Loucy (cell line): ENCODE results near the gene NFASC.

ENCODE experiments used
- H2AFZ ChIP-seq: fragments of 200-600 bp; sonication (generic); 2 replicates; pipeline ENCODE4 v1.6.0; 2016; ENCODE audit warnings: antibody characterized with exemption, mild to moderate bottlenecking, low read length, moderate library complexity
- H3F3A ChIP-seq: fragments of 200-600 bp; 2 replicates; pipeline ENCODE4 v1.6.0; 2016; ENCODE audit warnings: antibody characterized with exemption, low read depth, mild to moderate bottlenecking
- H3K27me3 ChIP-seq: fragments of 200-600 bp; sonication (generic); 2 replicates; pipeline ENCODE4 v1.6.1; 2014; ENCODE audit warnings: low read length, mild to moderate bottlenecking; ENCODE audit not compliant: insufficient read depth, poor library complexity, severe bottlenecking
- H3K36me3 ChIP-seq: fragments of 200-600 bp; sonication (generic); 2 replicates; pipeline ENCODE4 v1.6.1; 2016; ENCODE audit warnings: low read length; ENCODE audit not compliant: insufficient read depth
- H3K4me1 ChIP-seq: fragments of 200-600 bp; sonication (generic); 2 replicates; pipeline ENCODE4 v1.5.1; 2014; ENCODE audit warnings: low read length, mild to moderate bottlenecking; ENCODE audit not compliant: insufficient read depth, poor library complexity, severe bottlenecking
- H3K4me2 ChIP-seq: fragments of 200-600 bp; sonication (generic); 2 replicates; pipeline ENCODE4 v1.6.0; 2014; ENCODE audit warnings: antibody characterized with exemption, low read length, low read depth, mild to moderate bottlenecking; ENCODE audit not compliant: poor library complexity, severe bottlenecking
- H3K4me3 ChIP-seq: fragments of 200-600 bp; sonication (generic); 2 replicates; pipeline ENCODE4 v1.5.1; 2014; ENCODE audit warnings: low read length, mild to moderate bottlenecking, mixed read lengths; ENCODE audit not compliant: poor library complexity, severe bottlenecking
- H3K79me2 ChIP-seq: fragments of 200-600 bp; sonication (generic); 2 replicates; pipeline ENCODE4 v1.6.1; 2014; ENCODE audit warnings: low read length; ENCODE audit not compliant: insufficient read depth
- H3K9ac ChIP-seq: fragments of 200-600 bp; sonication (generic); 2 replicates; pipeline ENCODE4 v1.6.0; 2014; ENCODE audit warnings: mild to moderate bottlenecking, low read depth, low read length, moderate library complexity; ENCODE audit not compliant: poor library complexity, severe bottlenecking
- H3K9me2 ChIP-seq: fragments of 200-600 bp; sonication (generic); replicated peaks from 2 replicates; pipeline ENCODE4 v1.6.1; 2016; ENCODE audit warnings: low read depth, low read length, mixed read lengths
- H3K9me3 ChIP-seq: fragments of 200-600 bp; sonication (generic); 2 replicates; pipeline ENCODE4 v1.6.1; 2014; ENCODE audit warnings: mild to moderate bottlenecking, antibody characterized with exemption, low read length, low read depth; ENCODE audit not compliant: insufficient read depth
- H4K20me1 ChIP-seq: fragments of 200-600 bp; sonication (generic); 2 replicates; pipeline ENCODE4 v1.6.0; 2014; ENCODE audit warnings: antibody characterized with exemption, low read length, mild to moderate bottlenecking; ENCODE audit not compliant: insufficient read depth, poor library complexity, severe bottlenecking
- EZH2phosphoT487 ChIP-seq: fragments of 200-600 bp; IDR thresholded peaks from 2 replicates; pipeline ENCODE4 v1.6.1; 2018; ENCODE audit warnings: antibody characterized with exemption, mild to moderate bottlenecking, moderate library complexity, borderline replicate concordance
- TF ChIP-seq, protein P1 (sequence below): fragments of 200-600 bp; sonication (generic); conservative IDR thresholded peaks from 2 replicates; pipeline ENCODE4 v1.5.1; 2014; ENCODE audit warnings: mild to moderate bottlenecking, antibody characterized with exemption, low read length

Gene NFASC

DNA sequence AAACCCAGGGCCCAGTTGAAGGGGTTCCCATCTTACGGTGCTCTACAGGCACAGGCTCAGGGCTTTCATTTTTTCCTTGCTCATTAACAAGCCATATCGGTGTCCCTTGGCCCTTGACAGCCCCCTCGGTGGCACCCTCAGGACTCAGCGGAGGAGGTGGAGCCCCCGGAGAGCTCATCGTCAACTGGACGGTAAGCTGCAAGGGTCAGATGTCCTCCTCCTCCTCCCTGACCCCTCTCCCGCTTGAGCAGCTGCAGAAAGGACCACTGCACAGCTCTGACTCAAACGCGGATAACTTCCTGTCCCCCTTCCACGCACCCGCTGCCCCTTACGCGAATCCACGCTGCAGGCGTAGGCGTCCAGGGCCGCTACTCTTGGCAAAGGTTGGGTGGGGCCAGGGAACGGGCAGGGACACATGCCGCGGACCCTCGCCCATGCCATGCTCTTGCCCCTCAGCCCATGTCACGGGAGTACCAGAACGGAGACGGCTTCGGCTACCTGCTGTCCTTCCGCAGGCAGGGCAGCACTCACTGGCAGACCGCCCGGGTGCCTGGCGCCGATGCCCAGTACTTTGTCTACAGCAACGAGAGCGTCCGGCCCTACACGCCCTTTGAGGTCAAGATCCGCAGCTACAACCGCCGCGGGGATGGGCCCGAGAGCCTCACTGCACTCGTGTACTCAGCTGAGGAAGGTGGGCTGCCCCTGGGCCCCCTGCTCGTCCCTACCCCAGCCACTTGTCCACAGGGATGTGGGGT is 198.9 kb downstream of the NFASC start:
- no peaks in the 10 kb centered on the region for H3K9me3 ChIP-seq
- no peaks in the 10 kb centered on the region for H4K20me1 ChIP-seq
- no peaks in the 10 kb centered on the region for H3F3A ChIP-seq
- TF ChIP-seq EZH2phosphoT487 = no peak
- TF ChIP-seq, protein P1, sequence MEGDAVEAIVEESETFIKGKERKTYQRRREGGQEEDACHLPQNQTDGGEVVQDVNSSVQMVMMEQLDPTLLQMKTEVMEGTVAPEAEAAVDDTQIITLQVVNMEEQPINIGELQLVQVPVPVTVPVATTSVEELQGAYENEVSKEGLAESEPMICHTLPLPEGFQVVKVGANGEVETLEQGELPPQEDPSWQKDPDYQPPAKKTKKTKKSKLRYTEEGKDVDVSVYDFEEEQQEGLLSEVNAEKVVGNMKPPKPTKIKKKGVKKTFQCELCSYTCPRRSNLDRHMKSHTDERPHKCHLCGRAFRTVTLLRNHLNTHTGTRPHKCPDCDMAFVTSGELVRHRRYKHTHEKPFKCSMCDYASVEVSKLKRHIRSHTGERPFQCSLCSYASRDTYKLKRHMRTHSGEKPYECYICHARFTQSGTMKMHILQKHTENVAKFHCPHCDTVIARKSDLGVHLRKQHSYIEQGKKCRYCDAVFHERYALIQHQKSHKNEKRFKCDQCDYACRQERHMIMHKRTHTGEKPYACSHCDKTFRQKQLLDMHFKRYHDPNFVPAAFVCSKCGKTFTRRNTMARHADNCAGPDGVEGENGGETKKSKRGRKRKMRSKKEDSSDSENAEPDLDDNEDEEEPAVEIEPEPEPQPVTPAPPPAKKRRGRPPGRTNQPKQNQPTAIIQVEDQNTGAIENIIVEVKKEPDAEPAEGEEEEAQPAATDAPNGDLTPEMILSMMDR = no peak
- no peaks in the 10 kb centered on the region for H3K79me2 ChIP-seq
- H3K27me3 ChIP-seq = no peaks in the 10 kb centered on the region
- no peak overlapping the region for H3K9ac ChIP-seq
- H3K9me2 ChIP-seq = no peaks in the 10 kb centered on the region
- H3K4me2 ChIP-seq = no peak overlapping the region
- H3K4me3 ChIP-seq = no peak overlapping the region
- no peaks in the 10 kb centered on the region for H3K4me1 ChIP-seq
- no peak overlapping the region for H2AFZ ChIP-seq
- no peaks in the 10 kb centered on the region for H3K36me3 ChIP-seq

DNA sequence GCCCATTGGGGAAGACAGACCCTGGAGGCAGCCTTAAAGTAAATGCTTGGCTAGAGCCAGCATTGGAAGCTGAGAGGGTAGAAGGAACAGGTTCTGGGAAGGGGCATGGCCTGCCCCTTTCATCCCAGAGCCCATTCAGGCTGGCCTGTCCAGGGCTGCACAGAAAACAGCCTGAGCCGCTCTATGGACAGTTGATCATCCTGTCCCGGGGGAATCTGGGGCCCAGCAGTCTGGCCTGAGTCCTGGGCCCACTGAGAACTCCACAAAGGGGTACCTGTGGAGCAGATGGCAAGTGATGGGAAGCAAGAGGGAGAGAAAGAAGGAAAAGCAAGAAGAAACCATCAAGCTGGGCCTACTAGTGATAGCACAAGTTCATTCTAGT is 200.4 kb downstream of the NFASC start:
- Histone ChIP-seq H3F3A (no peaks in the 10 kb centered on the region), H3K4me2 (no peak overlapping the region), H3K9ac (no peak overlapping the region), H3K9me3 (no peaks in the 10 kb centered on the region), H2AFZ (no peak overlapping the region), H3K27me3 (no peaks in the 10 kb centered on the region), H3K4me3 (no peak overlapping the region), H3K4me1 (no peaks in the 10 kb centered on the region), H3K36me3 (no peaks in the 10 kb centered on the region), H3K9me2 (no peaks in the 10 kb centered on the region), H4K20me1 (no peaks in the 10 kb centered on the region), H3K79me2 (no peaks in the 10 kb centered on the region)
- TF ChIP-seq EZH2phosphoT487 = no peak
- TF ChIP-seq, protein P1 = no peak

DNA sequence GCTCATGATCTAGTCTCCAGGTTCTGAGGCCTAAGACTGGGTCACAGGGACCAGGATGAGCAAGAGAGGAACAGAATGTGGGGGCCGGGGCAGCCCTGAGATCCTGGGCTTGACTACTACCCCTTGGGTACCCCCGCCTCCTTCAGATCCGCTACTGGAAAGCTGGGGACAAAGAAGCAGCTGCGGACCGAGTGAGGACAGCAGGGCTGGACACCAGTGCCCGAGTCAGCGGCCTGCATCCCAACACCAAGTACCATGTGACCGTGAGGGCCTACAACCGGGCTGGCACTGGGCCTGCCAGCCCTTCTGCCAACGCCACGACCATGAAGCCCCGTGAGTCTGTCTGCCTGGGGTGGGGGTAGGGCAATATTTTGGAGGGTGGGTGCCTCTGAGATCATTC is 201.1 kb downstream of the NFASC start:
- Histone ChIP-seq H3F3A (no peaks in the 10 kb centered on the region), H3K9me2 (no peaks in the 10 kb centered on the region), H3K4me2 (no peak overlapping the region), H3K27me3 (no peaks in the 10 kb centered on the region), H3K9me3 (no peaks in the 10 kb centered on the region), H3K9ac (no peak overlapping the region), H3K4me3 (no peak overlapping the region), H2AFZ (no peak overlapping the region), H3K4me1 (no peaks in the 10 kb centered on the region), H3K79me2 (no peaks in the 10 kb centered on the region), H3K36me3 (no peaks in the 10 kb centered on the region), H4K20me1 (no peaks in the 10 kb centered on the region)
- TF ChIP-seq, protein P1 = no peak
- TF ChIP-seq EZH2phosphoT487 = no peak
